Effector memory CD4-positive, alpha-beta T cell (primary cell): ENCODE data around the gene CD52.
A peak's percentile ranks its signal among the peaks of the same experiment; 100 is the strongest.
"Not testable (repeated sequence)": the region's sequence is repeated elsewhere in the genome, so short reads cannot be mapped to it uniquely, and the experiment has no call there.

Experiments
- DNase-seq, 3 donors: peaks; one replicate each; pipeline ENCODE4 v3.0.0-alpha.2; 2020
- H3K27ac ChIP-seq: 2 replicates; pipeline ENCODE4 v1.7.0; 2013; ENCODE audit warnings: mild to moderate bottlenecking, low read length, moderate library complexity; ENCODE audit not compliant: insufficient read depth, poor library complexity, severe bottlenecking
- H3K27me3 ChIP-seq: replicated peaks from 2 replicates; pipeline ENCODE4 v1.7.0; 2013; ENCODE audit warnings: mild to moderate bottlenecking, low read length; ENCODE audit not compliant: insufficient read depth, control insufficient read depth, poor library complexity, severe bottlenecking
- H3K36me3 ChIP-seq: 2 replicates; pipeline ENCODE4 v1.7.0; 2013; ENCODE audit warnings: mild to moderate bottlenecking, low read length, moderate library complexity; ENCODE audit not compliant: control insufficient read depth, insufficient read depth
- H3K4me1 ChIP-seq: 2 replicates; pipeline ENCODE4 v1.7.0; 2013; ENCODE audit warnings: low read length, mild to moderate bottlenecking; ENCODE audit not compliant: control insufficient read depth, insufficient read depth, poor library complexity, severe bottlenecking
- H3K4me3 ChIP-seq: 2 replicates; pipeline ENCODE4 v1.7.0; 2013; ENCODE audit warnings: low read length, low read depth, mild to moderate bottlenecking; ENCODE audit not compliant: insufficient read depth, poor library complexity, severe bottlenecking
- H3K9me3 ChIP-seq: 2 replicates; pipeline ENCODE4 v1.7.0; 2013; ENCODE audit warnings: mild to moderate bottlenecking, low read length, moderate library complexity; ENCODE audit not compliant: control insufficient read depth

Gene CD52

DNA sequence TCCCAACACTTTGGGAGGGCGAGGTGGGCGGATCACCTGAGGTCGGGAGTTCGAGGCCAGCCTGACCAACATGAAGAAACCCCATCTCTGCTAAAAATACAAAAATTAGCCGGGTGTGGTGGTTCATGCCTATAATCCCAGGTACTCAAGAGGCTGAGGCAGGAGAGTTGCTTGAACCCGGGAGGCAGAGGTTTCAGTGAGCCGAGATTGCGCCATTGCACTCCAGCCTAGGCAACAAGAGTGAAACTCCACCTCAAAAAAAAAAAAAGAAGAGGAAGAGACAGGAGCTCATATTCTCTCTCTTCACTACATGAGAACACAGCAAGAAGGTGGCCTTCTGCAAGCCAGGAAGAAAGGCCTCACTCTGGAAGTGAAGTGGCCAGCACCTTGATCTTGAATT lies 15.6 kb downstream of the CD52 start:
- DNase-seq, H3K27ac ChIP-seq, H3K27me3 ChIP-seq, H3K4me3 ChIP-seq, H3K36me3 ChIP-seq, H3K9me3 ChIP-seq: not testable (repeated sequence)
- H3K4me1 ChIP-seq, result peaks cover 13% of the 10 kb centered on the region

GRCh38 chr1:26335774-26336476 lies 18.2 kb downstream of the CD52 start:
- peaks cover 13% of the 10 kb centered on the region for H3K4me1 ChIP-seq
- H3K27ac ChIP-seq, result no peak overlapping the region
- H3K36me3 ChIP-seq, result no peaks in the 10 kb centered on the region
- no peaks in the 10 kb centered on the region for H3K9me3 ChIP-seq
- no peaks in the 10 kb centered on the region for H3K27me3 ChIP-seq
- peak overlapping the region; percentile 74 for H3K4me3 ChIP-seq
- DNase-seq, result no peak

DNA sequence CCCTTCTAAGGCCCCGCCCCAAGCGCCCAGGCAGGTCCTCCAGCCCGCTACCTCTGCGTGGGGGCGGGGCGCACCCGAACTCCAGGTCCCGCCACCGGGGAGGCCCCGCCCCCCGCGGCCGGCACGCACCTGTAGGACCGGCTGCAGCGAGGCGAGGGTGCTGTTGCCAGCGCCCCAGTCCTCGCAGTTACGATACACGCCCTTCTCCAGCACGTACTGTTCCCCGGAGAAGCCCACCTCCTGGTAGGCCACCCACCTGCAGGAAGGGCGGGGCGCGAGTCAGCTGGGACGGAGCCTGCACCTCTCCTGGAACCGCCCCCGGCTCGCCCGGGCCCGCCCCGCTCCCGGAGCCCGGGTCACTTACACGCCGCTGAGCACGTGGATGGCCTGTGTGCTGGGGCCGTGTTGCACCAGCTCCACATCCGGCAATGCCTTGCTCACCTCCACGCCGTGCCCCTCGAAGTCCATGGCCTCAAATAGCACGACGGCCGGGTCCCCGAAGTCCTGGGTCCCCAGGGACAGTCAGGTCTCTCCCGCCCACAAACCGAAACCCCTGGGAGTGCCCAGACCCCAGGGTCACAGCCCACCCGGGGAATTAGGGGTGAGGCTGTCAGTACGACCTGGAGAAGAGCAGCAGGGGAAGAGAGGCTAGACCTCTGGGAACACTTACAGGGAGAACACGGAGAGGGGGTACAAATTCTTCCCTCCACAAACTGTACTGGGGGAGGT lies 18.9 kb downstream of the CD52 start:
- Histone ChIP-seq H3K36me3 (no peaks in the 10 kb centered on the region), H3K27me3 (no peaks in the 10 kb centered on the region), H3K9me3 (no peaks in the 10 kb centered on the region), H3K27ac (peak overlapping the region; percentile 42), H3K4me1 (peaks cover 13% of the 10 kb centered on the region), H3K4me3 (peak overlapping the region; percentile 74)
- peak; percentile 84 to 87 (median 84) for DNase-seq

- Histone ChIP-seq H3K4me3 (no peak overlapping the region), H3K27ac (no peak overlapping the region), H3K9me3 (no peaks in the 10 kb centered on the region), H3K27me3 (no peaks in the 10 kb centered on the region), H3K4me1 (peaks cover 13% of the 10 kb centered on the region), H3K36me3 (no peaks in the 10 kb centered on the region)
- no peak for DNase-seq
Measured at GRCh38 chr1:26337206-26337535, 19.4 kb downstream of the CD52 start.

DNA sequence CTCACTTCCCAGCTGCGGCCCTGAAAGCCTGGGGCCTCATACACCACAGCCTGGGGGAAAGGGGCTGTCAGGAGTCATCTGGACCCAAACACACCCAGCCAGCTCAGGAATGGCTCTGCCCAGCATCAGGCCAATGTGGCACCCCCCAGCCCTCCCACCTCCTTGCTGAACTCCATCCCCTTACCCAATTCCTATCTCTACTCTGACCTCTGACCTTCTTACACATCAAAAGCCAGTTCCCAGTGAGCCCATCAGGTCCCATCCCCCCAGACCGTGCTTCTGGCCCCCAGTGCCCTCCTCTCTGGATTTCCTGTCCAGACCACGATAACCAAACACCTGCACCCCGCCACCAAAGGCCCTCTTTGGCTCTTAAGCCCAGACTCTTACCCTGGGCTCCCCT lies 19.9 kb downstream of the CD52 start:
- Histone ChIP-seq H3K4me1 (peaks cover 13% of the 10 kb centered on the region), H3K4me3 (no peak overlapping the region), H3K9me3 (no peaks in the 10 kb centered on the region), H3K36me3 (no peaks in the 10 kb centered on the region), H3K27me3 (no peaks in the 10 kb centered on the region), H3K27ac (no peak overlapping the region)
- no peak for DNase-seq

DNA sequence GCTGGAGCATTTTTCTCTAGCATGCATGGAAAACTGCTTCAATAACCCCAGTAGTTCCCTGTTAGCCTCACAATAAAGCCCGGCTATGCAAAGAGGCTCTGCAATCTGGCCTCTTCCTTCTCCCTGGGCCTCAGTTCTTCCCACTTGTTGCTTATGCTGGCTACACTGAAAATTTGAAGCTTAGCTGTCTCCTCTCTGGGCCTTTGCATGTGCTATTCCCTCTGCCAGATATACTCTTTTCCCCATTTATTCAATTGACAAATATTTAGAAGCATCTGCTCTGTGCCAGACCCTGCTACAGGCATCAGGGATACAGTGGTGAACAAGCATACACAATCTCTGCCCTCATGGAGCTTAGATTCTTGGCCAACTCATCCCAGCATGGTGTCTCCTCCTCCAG lies 20.9 kb downstream of the CD52 start:
- Histone ChIP-seq H3K27me3 (no peaks in the 10 kb centered on the region), H3K4me3 (no peak overlapping the region), H3K4me1 (peaks cover 13% of the 10 kb centered on the region), H3K36me3 (no peaks in the 10 kb centered on the region), H3K27ac (no peak overlapping the region), H3K9me3 (no peaks in the 10 kb centered on the region)
- DNase-seq, result no peak

- Histone ChIP-seq H3K27me3 (no peaks in the 10 kb centered on the region), H3K36me3 (no peaks in the 10 kb centered on the region), H3K27ac (no peak overlapping the region), H3K4me3 (no peak overlapping the region), H3K4me1 (peaks cover 13% of the 10 kb centered on the region), H3K9me3 (no peaks in the 10 kb centered on the region)
- DNase-seq, result no peak
Measured at GRCh38 chr1:26340047-26340481, 22.3 kb downstream of the CD52 start.

- no peaks in the 10 kb centered on the region for H3K4me1 ChIP-seq
- no peak for DNase-seq
- H3K9me3 ChIP-seq, result no peaks in the 10 kb centered on the region
- H3K4me3 ChIP-seq, result no peak overlapping the region
- no peaks in the 10 kb centered on the region for H3K36me3 ChIP-seq
- no peaks in the 10 kb centered on the region for H3K27me3 ChIP-seq
- no peak overlapping the region for H3K27ac ChIP-seq
Measured at GRCh38 chr1:26344147-26344920, 26.6 kb downstream of the CD52 start.

DNA sequence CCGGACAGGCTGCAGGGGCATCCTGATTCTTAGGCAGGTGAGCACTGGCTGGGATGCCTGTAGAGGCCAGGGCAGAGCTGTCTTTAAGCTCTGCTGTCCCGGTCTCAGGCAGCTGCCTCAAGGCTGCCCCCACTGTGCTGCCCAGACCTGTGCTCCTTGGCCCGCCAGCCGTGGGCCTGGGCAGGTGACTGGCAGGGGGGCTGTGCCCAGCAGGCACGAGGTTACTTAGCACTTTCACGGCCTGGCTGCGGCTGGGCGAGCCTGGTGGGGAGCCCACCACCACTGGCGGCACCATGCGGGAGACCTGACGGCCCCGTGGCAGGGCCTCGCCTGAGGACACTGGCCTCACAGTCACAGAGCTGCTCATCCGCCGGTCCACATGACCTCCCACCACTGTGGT lies 28.0 kb downstream of the CD52 start:
- Histone ChIP-seq H3K4me1 (no peaks in the 10 kb centered on the region), H3K36me3 (no peaks in the 10 kb centered on the region), H3K27me3 (no peaks in the 10 kb centered on the region), H3K4me3 (no peak overlapping the region), H3K9me3 (no peaks in the 10 kb centered on the region), H3K27ac (no peak overlapping the region)
- no peak for DNase-seq
